Loucy (cell line): ENCODE results near the gene IGF2.

Experiments
- H2AFZ ChIP-seq: fragments of 200-600 bp; sonication (generic); 2 replicates; pipeline ENCODE4 v1.6.0; 2016; ENCODE audit warnings: antibody characterized with exemption, mild to moderate bottlenecking, low read length, moderate library complexity
- H3F3A ChIP-seq: fragments of 200-600 bp; 2 replicates; pipeline ENCODE4 v1.6.0; 2016; ENCODE audit warnings: antibody characterized with exemption, low read depth, mild to moderate bottlenecking
- H3K27me3 ChIP-seq: fragments of 200-600 bp; sonication (generic); 2 replicates; pipeline ENCODE4 v1.6.1; 2014; ENCODE audit warnings: low read length, mild to moderate bottlenecking; ENCODE audit not compliant: insufficient read depth, poor library complexity, severe bottlenecking
- H3K36me3 ChIP-seq: fragments of 200-600 bp; sonication (generic); 2 replicates; pipeline ENCODE4 v1.6.1; 2016; ENCODE audit warnings: low read length; ENCODE audit not compliant: insufficient read depth
- H3K4me1 ChIP-seq: fragments of 200-600 bp; sonication (generic); 2 replicates; pipeline ENCODE4 v1.5.1; 2014; ENCODE audit warnings: low read length, mild to moderate bottlenecking; ENCODE audit not compliant: insufficient read depth, poor library complexity, severe bottlenecking
- H3K4me2 ChIP-seq: fragments of 200-600 bp; sonication (generic); 2 replicates; pipeline ENCODE4 v1.6.0; 2014; ENCODE audit warnings: antibody characterized with exemption, low read length, low read depth, mild to moderate bottlenecking; ENCODE audit not compliant: poor library complexity, severe bottlenecking
- H3K4me3 ChIP-seq: fragments of 200-600 bp; sonication (generic); 2 replicates; pipeline ENCODE4 v1.5.1; 2014; ENCODE audit warnings: low read length, mild to moderate bottlenecking, mixed read lengths; ENCODE audit not compliant: poor library complexity, severe bottlenecking
- H3K79me2 ChIP-seq: fragments of 200-600 bp; sonication (generic); 2 replicates; pipeline ENCODE4 v1.6.1; 2014; ENCODE audit warnings: low read length; ENCODE audit not compliant: insufficient read depth
- H3K9ac ChIP-seq: fragments of 200-600 bp; sonication (generic); 2 replicates; pipeline ENCODE4 v1.6.0; 2014; ENCODE audit warnings: mild to moderate bottlenecking, low read depth, low read length, moderate library complexity; ENCODE audit not compliant: poor library complexity, severe bottlenecking
- H3K9me2 ChIP-seq: fragments of 200-600 bp; sonication (generic); replicated peaks from 2 replicates; pipeline ENCODE4 v1.6.1; 2016; ENCODE audit warnings: low read depth, low read length, mixed read lengths
- H3K9me3 ChIP-seq: fragments of 200-600 bp; sonication (generic); 2 replicates; pipeline ENCODE4 v1.6.1; 2014; ENCODE audit warnings: mild to moderate bottlenecking, antibody characterized with exemption, low read length, low read depth; ENCODE audit not compliant: insufficient read depth
- H4K20me1 ChIP-seq: fragments of 200-600 bp; sonication (generic); 2 replicates; pipeline ENCODE4 v1.6.0; 2014; ENCODE audit warnings: antibody characterized with exemption, low read length, mild to moderate bottlenecking; ENCODE audit not compliant: insufficient read depth, poor library complexity, severe bottlenecking
- EZH2phosphoT487 ChIP-seq: fragments of 200-600 bp; IDR thresholded peaks from 2 replicates; pipeline ENCODE4 v1.6.1; 2018; ENCODE audit warnings: antibody characterized with exemption, mild to moderate bottlenecking, moderate library complexity, borderline replicate concordance
- TF ChIP-seq, protein P1 (sequence below): fragments of 200-600 bp; sonication (generic); conservative IDR thresholded peaks from 2 replicates; pipeline ENCODE4 v1.5.1; 2014; ENCODE audit warnings: mild to moderate bottlenecking, antibody characterized with exemption, low read length

The IGF2 gene

DNA sequence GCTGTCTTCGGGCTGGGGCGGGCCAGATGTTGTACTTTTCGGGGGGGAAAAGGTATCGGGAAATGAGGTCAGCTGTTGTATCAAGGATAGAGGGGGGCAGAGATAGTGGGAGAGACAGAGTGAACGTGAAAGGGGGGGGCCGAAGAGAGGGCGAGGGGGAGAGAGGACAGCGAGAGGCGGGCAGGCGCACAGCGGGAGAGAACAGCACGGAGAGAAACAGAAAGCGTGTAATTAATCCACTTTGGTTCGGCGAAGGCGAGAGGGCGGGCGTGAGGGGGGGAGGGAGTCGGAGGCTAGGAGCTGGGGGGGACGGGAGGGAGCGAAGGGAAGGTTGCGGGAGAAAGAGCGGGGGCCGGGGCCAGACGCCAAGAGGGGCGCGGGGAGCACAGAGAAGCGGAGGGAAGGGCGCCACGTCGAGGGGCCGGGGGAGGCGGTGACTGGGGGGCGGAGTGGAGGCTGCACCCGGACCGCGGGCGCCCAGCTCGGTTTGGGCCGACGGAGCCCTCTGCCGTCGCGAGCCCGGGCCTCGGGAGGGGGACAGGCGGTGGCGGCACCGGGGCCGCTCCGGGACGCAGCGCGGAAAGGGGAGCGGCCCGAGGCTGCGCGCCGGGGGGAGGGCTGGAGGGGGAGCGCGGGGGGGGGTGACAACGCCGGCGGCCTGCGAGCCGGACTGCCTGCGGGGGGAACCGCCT lies 612 bp downstream of the IGF2 start:
- Histone ChIP-seq H3K4me2 (no peak overlapping the region), H3F3A (no peaks in the 10 kb centered on the region), H3K79me2 (no peaks in the 10 kb centered on the region), H3K4me3 (no peak overlapping the region), H3K9ac (no peak overlapping the region), H3K36me3 (no peaks in the 10 kb centered on the region), H3K4me1 (no peaks in the 10 kb centered on the region), H3K27me3 (no peaks in the 10 kb centered on the region), H3K9me2 (no peaks in the 10 kb centered on the region), H4K20me1 (no peaks in the 10 kb centered on the region), H2AFZ (no peak overlapping the region), H3K9me3 (no peaks in the 10 kb centered on the region)
- TF ChIP-seq, protein P1, sequence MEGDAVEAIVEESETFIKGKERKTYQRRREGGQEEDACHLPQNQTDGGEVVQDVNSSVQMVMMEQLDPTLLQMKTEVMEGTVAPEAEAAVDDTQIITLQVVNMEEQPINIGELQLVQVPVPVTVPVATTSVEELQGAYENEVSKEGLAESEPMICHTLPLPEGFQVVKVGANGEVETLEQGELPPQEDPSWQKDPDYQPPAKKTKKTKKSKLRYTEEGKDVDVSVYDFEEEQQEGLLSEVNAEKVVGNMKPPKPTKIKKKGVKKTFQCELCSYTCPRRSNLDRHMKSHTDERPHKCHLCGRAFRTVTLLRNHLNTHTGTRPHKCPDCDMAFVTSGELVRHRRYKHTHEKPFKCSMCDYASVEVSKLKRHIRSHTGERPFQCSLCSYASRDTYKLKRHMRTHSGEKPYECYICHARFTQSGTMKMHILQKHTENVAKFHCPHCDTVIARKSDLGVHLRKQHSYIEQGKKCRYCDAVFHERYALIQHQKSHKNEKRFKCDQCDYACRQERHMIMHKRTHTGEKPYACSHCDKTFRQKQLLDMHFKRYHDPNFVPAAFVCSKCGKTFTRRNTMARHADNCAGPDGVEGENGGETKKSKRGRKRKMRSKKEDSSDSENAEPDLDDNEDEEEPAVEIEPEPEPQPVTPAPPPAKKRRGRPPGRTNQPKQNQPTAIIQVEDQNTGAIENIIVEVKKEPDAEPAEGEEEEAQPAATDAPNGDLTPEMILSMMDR = no peak
- no peak for TF ChIP-seq EZH2phosphoT487

DNA sequence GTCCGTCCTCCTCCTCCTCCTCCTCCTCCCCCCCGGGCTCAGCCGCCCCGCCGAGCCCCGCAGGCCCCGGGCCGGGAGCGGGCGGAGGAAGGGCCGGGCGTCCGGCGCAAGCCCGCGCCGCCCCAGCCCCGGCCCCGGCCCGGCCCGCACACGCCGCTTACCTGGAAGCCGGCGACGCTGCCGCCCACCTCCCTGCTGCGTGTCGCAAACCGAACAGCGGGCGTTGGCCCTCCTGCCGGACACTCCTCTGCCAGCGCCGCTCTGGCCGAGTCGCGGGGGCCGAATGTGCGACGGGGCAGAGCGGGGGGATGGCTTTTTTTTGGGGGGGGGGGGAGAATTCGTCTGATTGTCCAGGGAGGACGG lies 1.1 kb downstream of the IGF2 start:
- Histone ChIP-seq H3K9me3 (no peaks in the 10 kb centered on the region), H2AFZ (no peak overlapping the region), H3K27me3 (no peaks in the 10 kb centered on the region), H3F3A (no peaks in the 10 kb centered on the region), H3K4me3 (no peak overlapping the region), H3K9ac (no peak overlapping the region), H3K4me2 (no peak overlapping the region), H4K20me1 (no peaks in the 10 kb centered on the region), H3K36me3 (no peaks in the 10 kb centered on the region), H3K79me2 (no peaks in the 10 kb centered on the region), H3K4me1 (no peaks in the 10 kb centered on the region), H3K9me2 (no peaks in the 10 kb centered on the region)
- TF ChIP-seq, protein P1 = no peak
- no peak for TF ChIP-seq EZH2phosphoT487

DNA sequence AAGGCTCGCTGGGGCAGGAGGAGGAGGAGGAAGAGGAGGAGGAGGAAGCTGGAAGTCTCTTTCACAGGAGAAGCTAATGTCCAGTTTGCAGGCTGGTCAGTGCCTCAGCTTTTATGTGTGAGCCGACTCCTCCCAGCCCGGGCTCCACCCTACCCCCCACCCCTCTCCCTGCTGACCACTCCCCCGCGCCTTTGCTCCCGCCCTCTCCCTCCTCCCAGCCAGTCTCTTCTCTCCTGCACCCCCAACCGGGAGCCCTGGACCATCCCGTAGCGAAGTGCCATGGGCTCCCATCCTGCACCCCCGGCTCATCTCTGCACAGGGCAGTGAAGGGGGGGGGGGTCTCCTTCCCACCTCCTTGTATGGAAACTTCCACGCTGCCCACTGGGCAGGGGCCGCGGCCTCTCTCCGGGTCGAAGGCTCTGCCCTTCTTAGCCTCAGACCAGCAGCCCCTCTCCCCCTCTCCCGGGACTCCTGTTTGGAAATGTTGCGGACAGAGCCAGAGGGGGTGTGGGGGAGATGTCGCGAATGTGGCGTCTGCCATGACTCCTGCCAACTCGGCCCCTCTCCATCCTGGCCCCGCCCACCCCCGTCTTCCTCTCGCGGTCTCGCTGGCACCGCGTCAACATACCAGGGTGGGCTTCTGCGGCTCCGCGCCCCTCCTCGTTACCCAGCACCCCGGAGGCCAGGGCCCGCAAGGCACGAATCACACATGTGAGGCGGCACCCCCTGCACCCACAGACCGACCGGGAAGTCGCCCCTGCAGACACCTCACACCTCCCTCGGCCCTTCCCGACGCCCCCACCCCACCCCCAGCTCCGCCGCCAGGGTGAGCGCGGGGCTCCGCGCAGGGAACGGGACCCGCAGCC lies 1.8 kb downstream of the IGF2 start:
- Histone ChIP-seq H2AFZ (no peak overlapping the region), H3K9me2 (no peaks in the 10 kb centered on the region), H3K9me3 (no peaks in the 10 kb centered on the region), H3K4me3 (no peak overlapping the region), H3K36me3 (no peaks in the 10 kb centered on the region), H3K4me2 (no peak overlapping the region), H3K27me3 (no peaks in the 10 kb centered on the region), H3K4me1 (no peaks in the 10 kb centered on the region), H3K79me2 (no peaks in the 10 kb centered on the region), H3K9ac (no peak overlapping the region), H4K20me1 (no peaks in the 10 kb centered on the region), H3F3A (no peaks in the 10 kb centered on the region)
- no peak for TF ChIP-seq EZH2phosphoT487
- TF ChIP-seq, protein P1 = no peak
